Heart right ventricle (tissue), 16 donors: ENCODE measurements around the gene RAB40B. TPM values are rescaled to one million over a fixed set of nuclear protein-coding genes. Genes with fewer than 3 reads are reported as not detected.

Experiments used
- ATAC-seq, 8 donors: fragments of 200-7000 bp; cut with Tn5 transposase; one replicate each; pipeline ENCODE4 v1.9.1; 2020; ENCODE audit warnings: mild to moderate bottlenecking in 8 of 8, moderate library complexity in 8 of 8, moderate number of reproducible peaks in 1 of 8
- DNase-seq, 2 donors: peaks; one replicate each; pipeline ENCODE4 v3.0.0-alpha.2; 2020
- H3K27ac ChIP-seq, 10 donors: fragments of 200-600 bp; sonication (generic) in 2 of 10; one replicate each; pipeline versions ENCODE4 v1.5.0 to v1.8.0; 2020 to 2022; ENCODE audit warnings: mild to moderate bottlenecking in 3 of 10
- H3K27me3 ChIP-seq, 7 donors: fragments of 200-600 bp; one replicate each; pipeline ENCODE4 v1.8.0; 2021 to 2022; ENCODE audit warnings: mild to moderate bottlenecking in 2 of 7
- H3K36me3 ChIP-seq, 9 donors: fragments of 200-600 bp; sonication (generic) in 1 of 9; one replicate each; pipeline versions ENCODE4 v1.5.0 to v1.8.0; 2020 to 2022; ENCODE audit warnings: mild to moderate bottlenecking in 2 of 9
- H3K4me1 ChIP-seq, 9 donors: fragments of 200-600 bp; sonication (generic) in 1 of 9; one replicate each; pipeline versions ENCODE4 v1.5.0 to v1.8.0; 2020 to 2022; ENCODE audit warnings: mild to moderate bottlenecking in 4 of 9
- H3K4me3 ChIP-seq, 10 donors: fragments of 200-600 bp; sonication (generic) in 2 of 10; one replicate each; pipeline versions ENCODE4 v1.5.0 to v1.8.0; 2020 to 2022; ENCODE audit warnings: mild to moderate bottlenecking in 7 of 10, moderate library complexity in 2 of 10
- H3K9me3 ChIP-seq, 11 donors: fragments of 200-600 bp in 10 of 11; sonication (generic) in 2 of 11; one replicate each; pipeline versions ENCODE4 v1.5.0 to v1.8.0; 2013 to 2022; ENCODE audit warnings: mild to moderate bottlenecking in 2 of 11, control low read depth in 1 of 11, moderate library complexity in 1 of 11
- CTCF ChIP-seq, 9 donors: fragments of 200-600 bp; sonication (generic) in 2 of 9; IDR thresholded peaks; one replicate each; pipeline versions ENCODE4 v1.5.0 to v1.8.0; 2021 to 2022; ENCODE audit warnings: antibody characterized with exemption in 9 of 9, mild to moderate bottlenecking in 5 of 9, moderate library complexity in 1 of 9
- WGBS, 2 donors: extraction: QIAGEN DNeasy Blood & Tissue Kit; methylation state at CpG; one replicate each; pipeline ENCODE4 v1.1.7; 2013; ENCODE audit warnings: inconsistent platforms in 1 of 2; 5-methylcytosine and 5-hydroxymethylcytosine counted together
- intact Hi-C, 10 donors: fragments of 100-400 bp; cut with DNase I; formaldehyde crosslinking; loops; one replicate each; pipeline versions ENCODE4 v1.11.1 to v1.14.2; 2022
- polyA plus RNA-seq, 2 donors: library from polyadenylated mRNA; stranded (reverse); fragments of 200-250 nt; gene quantifications; one replicate each; pipeline ENCODE4 v1.2.3, GENCODE V29; 2013
- total RNA-seq, 10 donors: library from RNA; stranded (reverse); fragmentation: NEBNext Ultra II Directional in 3 of 10; extraction: Animal tissue kit (Norgen Biotek cat#: 25700) in 3 of 10; gene quantifications; one replicate each; pipeline versions ENCODE4 v1.2.1 to v1.2.4, GENCODE V29; 2021 to 2023
- donor health status: Arrhythmogenic right ventricular cardiomyopathy.
- donor health status: ischemic (EF 13 %, LVEDD 7.1; RV severe dilation, severe dysfunction).
- donor health status: healthy with polysubstance abuse.
- donor health status: DM: no; HTN: yes; CAD: no.
- donor health status: DM: no; HTN: no; CAD: no.
- donor health status: ischemic (EF 25% LVEDD 6.9; RV normal size, moderate dysfunction).
- donor health status: ischemic (EF 25% LVEDD 5.7; RV mildly dilated, moderate dysfunction).
- donor health status: healthy.
- donor health status: DM: yes; HTN: yes; CAD: no.
- donor health status: Ischemic cardiomyopathy.
- donor health status: ischemic (EF 35%, LVEDD 5.7; RV mildly dilated, moderate dysfunction).
- donor health status: nonischemic (EF 11% LVEDD 7.7; RV severe dilation, severe dysfunction).
- donor health status: DM: yes; HTN: yes; CAD: no.
- donor health status: PGD.
- donor health status: ischemic (EF 29% LVEDD 5.4; RV normal size, mild dysfunction).
- donor health status: nonischemic (EF 23%, LVEDD 6.1; RV moderate dilation, normal function).

RAB40B gene
- total and polyA plus RNA-seq, 12 donors, result 8.0 to 42.4 (median 20.4) TPM

DNA sequence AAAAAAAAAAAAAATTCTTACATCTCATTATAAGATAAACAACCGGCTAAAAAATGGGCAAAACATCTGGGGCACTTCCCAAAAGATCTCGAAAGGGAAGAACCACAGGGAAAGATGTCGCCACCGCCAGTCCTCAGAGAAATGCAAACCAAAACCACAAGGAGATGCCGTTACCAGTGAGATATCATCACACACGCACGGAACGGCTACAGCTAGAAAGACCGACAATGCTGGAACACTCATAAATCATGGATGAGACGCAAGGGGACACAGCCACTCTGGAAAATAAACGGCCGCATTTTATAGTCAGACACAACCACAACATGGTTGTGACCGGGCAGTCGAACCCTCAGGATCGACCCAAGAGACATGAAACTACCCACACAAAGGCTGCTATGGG lies 74.8 kb downstream of the RAB40B start:
- no peak for TF ChIP-seq CTCF (IDR thresholded peaks at IDR 0.05)
- Histone ChIP-seq H3K4me3 (no peak overlapping the region), H3K4me1 (peaks cover 0 to 17% (median 0%) of the 10 kb centered on the region in 9 donors), H3K27me3 (no peaks in the 10 kb centered on the region), H3K9me3 (no peaks in the 10 kb centered on the region), H3K27ac (peak overlapping the region in 1 of 10 donors; percentile 52), H3K36me3 (peaks cover 0 to 100% (median 65%) of the 10 kb centered on the region in 9 donors)
- intact Hi-C loops, result no loop called here
- ATAC-seq (no peak), DNase-seq (no peak)
- WGBS, 2 donors, result 91 to 93% methylated on average over 15 of the region's 15 CpGs

DNA sequence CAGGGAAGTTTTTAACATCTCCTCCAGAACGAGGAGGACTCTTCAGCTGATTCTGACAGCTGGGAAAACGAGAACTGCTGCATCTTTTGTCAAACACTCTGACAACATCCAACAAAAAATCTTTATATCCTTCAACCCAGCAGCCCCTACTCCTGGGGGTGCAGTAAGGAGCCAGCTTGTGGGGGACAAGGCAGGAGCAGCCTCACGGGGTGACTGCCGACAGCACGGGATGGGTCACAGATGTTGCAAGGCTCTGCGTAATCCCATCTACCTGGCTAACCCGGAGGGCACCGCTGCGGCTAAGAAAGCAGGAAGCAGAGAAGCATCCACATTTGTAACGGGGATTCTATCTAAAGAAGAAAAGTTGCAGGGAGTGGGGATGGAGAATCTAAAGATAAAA lies 78.9 kb downstream of the RAB40B start:
- DNase-seq (no peak), ATAC-seq (no peak)
- Histone ChIP-seq H3K27ac (no peak overlapping the region), H3K9me3 (no peaks in the 10 kb centered on the region), H3K4me1 (no peaks in the 10 kb centered on the region), H3K4me3 (no peak overlapping the region), H3K27me3 (no peaks in the 10 kb centered on the region), H3K36me3 (peaks cover 0 to 100% (median 80%) of the 10 kb centered on the region in 9 donors)
- no peak for TF ChIP-seq CTCF (IDR thresholded peaks at IDR 0.05)
- intact Hi-C loops, result no loop called here
- 82 to 89% methylated on average over 10 of the region's 10 CpGs for WGBS, 2 donors

DNA sequence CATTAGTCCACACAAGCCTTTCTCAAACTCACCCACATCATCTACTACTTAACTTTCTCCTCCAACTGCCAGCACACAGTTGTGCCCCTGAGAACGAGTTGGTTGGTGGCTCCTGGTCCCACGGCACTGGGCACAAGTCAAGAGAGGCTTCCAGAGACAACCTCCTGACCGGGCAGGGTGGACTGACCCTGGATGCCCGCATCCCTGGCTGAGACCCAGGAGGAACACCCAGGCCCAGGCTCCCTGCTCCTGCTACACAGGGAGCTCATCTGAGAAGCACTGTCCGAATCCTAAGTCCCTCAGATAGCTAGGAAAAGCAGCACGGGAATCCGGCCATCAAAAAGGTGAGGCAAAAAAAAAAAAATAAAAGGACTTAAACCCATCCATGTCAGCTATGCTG lies 79.3 kb downstream of the RAB40B start:
- Histone ChIP-seq H3K4me3 (no peak overlapping the region), H3K27ac (no peak overlapping the region), H3K4me1 (no peaks in the 10 kb centered on the region), H3K27me3 (no peaks in the 10 kb centered on the region), H3K36me3 (peaks cover 0 to 100% (median 77%) of the 10 kb centered on the region in 9 donors), H3K9me3 (no peaks in the 10 kb centered on the region)
- no peak for TF ChIP-seq CTCF (IDR thresholded peaks at IDR 0.05)
- no peak for DNase-seq
- no peak for ATAC-seq
- intact Hi-C loops, result no loop called here
- WGBS, 2 donors, result 88 to 89% methylated on average over 7 of the region's 7 CpGs

GRCh38 chr17:82616021-82616711 lies 82.3 kb downstream of the RAB40B start:
- no peak for ATAC-seq
- DNase-seq, result no peak
- H3K27me3 ChIP-seq, result no peaks in the 10 kb centered on the region
- no peak overlapping the region for H3K27ac ChIP-seq
- TF ChIP-seq CTCF (IDR thresholded peaks at IDR 0.05), result no peak
- no peak overlapping the region for H3K4me3 ChIP-seq
- H3K36me3 ChIP-seq, result peaks cover 0 to 87% (median 54%) of the 10 kb centered on the region in 9 donors
- peaks cover 0 to 19% (median 7%) of the 10 kb centered on the region in 9 donors for H3K4me1 ChIP-seq
- intact Hi-C loops, result no loop called here
- H3K9me3 ChIP-seq, result no peaks in the 10 kb centered on the region
- 81 to 83% methylated on average over 22 of the region's 22 CpGs for WGBS, 2 donors
